GM18951 (cell line): ENCODE data around the gene CBX4.

Experiments
- POLR2A ChIP-seq: IDR thresholded peaks from 4 replicates; pipeline ENCODE4 v1.6.1; 2011; ENCODE audit warnings: mild to moderate bottlenecking; ENCODE audit not compliant: insufficient read length, insufficient read depth; ENCODE audit errors: extremely low read depth
- in situ Hi-C: fragments of 300-500 bp; cut with MboI; formaldehyde crosslinking; loops from one replicate; pipeline ENCODE4 v1.12.0; 2022; ENCODE audit warnings: low sequenced_read_pairs, mixed read lengths, inconsistent platforms; ENCODE audit not compliant: unreplicated experiment

Gene CBX4

GRCh38 chr17:79813297-79814126, 25.7 kb downstream of the CBX4 start:
- TF ChIP-seq POLR2A, result no peak
- in situ Hi-C loops, result no loop called here

- in situ Hi-C loops, result no loop called here
- no peak for TF ChIP-seq POLR2A
Measured at GRCh38 chr17:79812353-79813258, 26.6 kb downstream of the CBX4 start.

GRCh38 chr17:79811868-79812352, 27.3 kb downstream of the CBX4 start:
- no peak for TF ChIP-seq POLR2A
- in situ Hi-C loops, result no loop called here

- in situ Hi-C loops, result no loop called here
- TF ChIP-seq POLR2A, result no peak
Measured at GRCh38 chr17:79811011-79811867, 28.0 kb downstream of the CBX4 start.

- in situ Hi-C loops, result no loop called here
- TF ChIP-seq POLR2A, result no peak
Measured at GRCh38 chr17:79810130-79811010, 28.9 kb downstream of the CBX4 start.

- TF ChIP-seq POLR2A, result no peak
- in situ Hi-C loops, result no loop called here
Measured at GRCh38 chr17:79809530-79810129, 29.6 kb downstream of the CBX4 start.

- no peak for TF ChIP-seq POLR2A
- in situ Hi-C loops, result no loop called here
Measured at GRCh38 chr17:79808763-79809529, 30.3 kb downstream of the CBX4 start.

- in situ Hi-C loops, result no loop called here
- no peak for TF ChIP-seq POLR2A
Measured at GRCh38 chr17:79806863-79807720, 32.1 kb downstream of the CBX4 start.

- in situ Hi-C loops, result no loop called here
- no peak for TF ChIP-seq POLR2A
Measured at GRCh38 chr17:79806446-79806760, 32.8 kb downstream of the CBX4 start.

GRCh38 chr17:79804856-79805696, 34.2 kb downstream of the CBX4 start:
- in situ Hi-C loops, result no loop called here

More at GRCh38 chr17:79804856-79805696, 34.2 kb downstream of the CBX4 start:
- no peak for TF ChIP-seq POLR2A
